ENCODE data around the gene RCAN2.

RCAN2 gene

DNA sequence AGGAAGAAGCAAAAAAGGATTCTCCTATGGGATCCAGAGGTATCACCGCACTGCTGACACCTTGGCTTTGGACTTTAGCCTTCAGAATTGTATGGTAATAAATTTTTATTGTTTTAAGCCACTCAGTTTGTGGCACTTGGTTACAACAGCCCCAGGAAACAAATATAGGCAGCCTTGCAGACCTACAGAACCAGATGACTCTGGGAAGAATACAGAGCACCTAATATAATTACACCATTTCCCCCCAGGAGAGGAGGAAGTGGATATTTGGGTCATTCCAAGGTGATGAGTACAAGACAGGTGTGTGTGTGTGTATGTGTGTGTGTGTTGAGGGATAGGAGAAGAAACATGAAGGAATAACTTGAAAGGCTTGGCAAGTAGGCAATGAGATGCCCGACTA is 236.3 kb downstream of the RCAN2 start:
- no peak for DNase-seq (ENCODE audit: low read depth)

- no peak for DNase-seq (ENCODE audit: low read depth)
Measured at GRCh38 chr6:46254331-46254730, 236.9 kb downstream of the RCAN2 start.

- DNase-seq (ENCODE audit: low read depth): no peak
Measured at GRCh38 chr6:46251583-46252339, 239.5 kb downstream of the RCAN2 start.

GRCh38 chr6:46248143-46248542 is 243.1 kb downstream of the RCAN2 start:
- no peak for DNase-seq (ENCODE audit: low read depth)

- DNase-seq (ENCODE audit: low read depth): no peak
Measured at GRCh38 chr6:46246727-46247126, 244.5 kb downstream of the RCAN2 start.

GRCh38 chr6:46246081-46246480 is 245.2 kb downstream of the RCAN2 start:
- no peak for DNase-seq (ENCODE audit: low read depth)

GRCh38 chr6:46244670-46245069 is 246.6 kb downstream of the RCAN2 start:
- no peak for DNase-seq (ENCODE audit: low read depth)

DNA sequence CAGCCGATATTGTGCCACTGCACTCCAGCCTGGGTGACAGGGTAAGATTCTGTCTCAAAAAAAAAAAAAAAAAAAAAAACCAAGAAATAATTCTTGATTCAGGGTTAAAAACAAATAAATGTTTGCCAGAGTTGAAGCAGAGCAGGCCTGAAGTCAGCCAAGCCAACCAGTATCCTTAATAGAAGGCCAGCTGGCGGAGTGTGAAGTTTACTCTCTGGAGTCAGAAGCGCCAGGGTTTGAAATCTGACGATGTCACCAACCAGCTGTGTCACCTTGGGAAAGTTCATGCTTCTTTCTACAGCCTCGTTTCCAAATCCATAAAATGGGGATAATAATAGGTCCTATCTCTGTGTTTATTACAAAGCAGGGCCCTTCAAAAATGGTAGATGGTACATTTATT is 247.5 kb downstream of the RCAN2 start:
- DNase-seq (ENCODE audit: low read depth): no peak

GRCh38 chr6:46242921-46243320 is 248.3 kb downstream of the RCAN2 start:
- no peak for DNase-seq (ENCODE audit: low read depth)

DNA sequence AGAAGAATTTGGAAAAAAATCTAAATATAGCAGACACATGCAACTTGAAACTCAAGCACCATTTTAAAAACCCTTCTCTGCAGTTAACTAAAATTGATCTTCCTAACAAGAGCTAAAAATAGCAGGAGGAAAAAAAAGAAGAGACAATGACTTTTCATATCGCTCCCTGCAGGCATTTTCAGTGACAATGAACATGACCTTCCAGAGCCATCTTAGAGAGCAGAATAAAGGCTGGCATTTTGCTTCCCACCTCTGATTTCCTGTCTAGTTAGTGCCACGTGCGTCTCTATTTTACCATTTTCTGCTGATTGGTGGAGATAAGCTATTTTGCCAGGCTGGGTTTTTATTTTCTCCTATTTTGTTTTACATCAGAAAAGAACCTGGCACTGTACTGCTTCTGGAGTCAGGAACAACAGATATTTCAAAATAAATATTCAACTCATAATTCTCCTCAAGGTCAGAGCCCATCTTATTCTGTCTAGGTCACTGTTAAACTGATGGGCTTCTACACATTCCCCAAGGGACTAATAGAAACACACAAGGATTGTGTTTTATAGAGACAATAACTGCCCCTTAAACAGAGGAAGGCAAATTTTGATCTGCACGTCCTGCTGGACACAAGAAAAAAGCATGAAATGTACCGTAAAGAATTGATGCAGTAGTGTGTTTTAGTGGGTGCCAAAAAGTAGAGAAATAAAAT is 250.2 kb downstream of the RCAN2 start:
- no peak for DNase-seq (ENCODE audit: low read depth)

DNA sequence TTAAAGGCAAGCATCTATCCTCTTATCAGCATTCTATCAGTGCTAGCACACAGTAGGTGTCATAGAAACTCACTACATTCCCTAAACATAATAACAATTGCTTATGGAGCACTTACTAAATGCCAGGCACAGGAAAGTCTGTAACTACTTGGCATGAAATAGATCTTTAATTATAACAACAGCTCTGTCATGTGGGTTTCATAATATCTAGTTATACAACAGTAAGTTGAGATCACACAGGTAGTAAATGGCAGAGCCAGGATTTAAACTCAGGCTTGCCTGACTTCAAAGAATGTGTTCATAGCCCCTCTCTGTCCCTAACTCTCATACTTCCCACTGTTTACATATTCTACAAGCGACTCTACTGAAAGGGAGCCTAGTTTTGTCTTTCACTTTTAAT is 254.5 kb downstream of the RCAN2 start:
- no peak for DNase-seq (ENCODE audit: low read depth)

- DNase-seq (ENCODE audit: low read depth): no peak
Measured at GRCh38 chr6:46235242-46235641, 256.0 kb downstream of the RCAN2 start.

GRCh38 chr6:46234700-46235099 is 256.5 kb downstream of the RCAN2 start:
- DNase-seq (ENCODE audit: low read depth): no peak

GRCh38 chr6:46234156-46234556 is 257.1 kb downstream of the RCAN2 start:
- no peak for DNase-seq (ENCODE audit: low read depth)

DNA sequence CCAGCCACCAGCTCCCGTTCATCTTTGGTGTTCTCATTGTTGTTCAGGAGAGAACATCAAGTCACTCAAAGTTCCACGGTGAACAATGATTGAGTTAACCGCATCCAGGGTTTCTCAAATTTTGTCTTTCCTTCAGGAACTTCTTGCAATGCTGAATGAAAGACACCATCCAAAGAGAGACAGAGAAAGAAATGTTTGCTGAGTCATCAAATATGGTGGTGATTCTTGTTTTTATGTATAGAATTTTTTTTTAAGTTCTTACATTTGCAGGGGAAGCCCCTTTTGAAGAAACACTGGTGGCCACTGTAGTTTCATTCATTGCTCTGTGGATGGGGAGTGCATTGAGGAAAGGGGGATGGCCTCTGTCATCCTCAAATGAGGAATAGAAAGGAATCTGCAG is 258.1 kb downstream of the RCAN2 start:
- DNase-seq (ENCODE audit: low read depth): no peak

DNA sequence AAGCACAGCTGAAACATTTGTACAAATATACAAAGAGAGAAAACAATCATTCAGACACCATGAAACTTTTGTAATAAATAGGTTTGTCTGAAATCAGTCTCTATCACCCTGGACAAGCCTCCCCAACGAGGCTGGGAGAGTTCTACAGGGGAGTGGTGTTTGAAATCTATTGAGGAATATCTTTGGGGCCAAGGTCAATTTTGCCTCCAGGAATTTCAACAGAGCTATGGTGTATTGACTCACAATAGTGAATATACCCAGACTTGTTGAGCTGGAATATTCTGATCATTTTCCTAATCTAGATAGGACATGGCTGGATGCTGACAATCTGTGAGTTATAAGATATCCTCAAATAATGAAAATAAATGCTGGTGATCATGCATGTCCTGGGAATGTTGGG is 269.0 kb downstream of the RCAN2 start:
- DNase-seq (ENCODE audit: low read depth): no peak

DNA sequence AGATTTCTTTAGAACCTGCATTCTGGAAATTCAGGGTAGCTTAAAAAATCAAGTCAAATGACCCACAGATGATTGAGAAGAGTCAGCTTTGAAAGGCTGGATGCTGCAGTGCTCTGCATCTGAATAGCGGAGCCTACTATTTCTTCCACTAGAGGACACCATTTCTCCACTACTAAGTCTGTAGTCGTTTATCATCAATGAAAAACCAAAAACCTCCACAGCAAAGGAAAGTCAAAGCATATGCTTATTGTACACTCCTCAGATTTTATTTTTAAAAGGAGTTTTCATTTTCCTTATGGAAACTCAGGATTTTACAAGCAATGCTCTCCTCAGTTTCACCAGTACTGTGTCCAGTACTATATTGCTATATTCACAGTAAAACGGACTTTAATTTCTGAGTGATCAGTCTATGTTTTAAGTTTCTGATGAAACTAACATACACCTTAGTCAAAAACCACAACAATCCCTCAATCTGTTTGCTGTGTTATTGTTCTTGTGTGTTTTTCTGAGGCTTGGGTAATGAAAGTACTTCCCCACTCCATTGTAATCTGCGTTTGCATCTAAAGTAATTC is 269.9 kb downstream of the RCAN2 start:
- DNase-seq (ENCODE audit: low read depth): no peak

- no peak for DNase-seq (ENCODE audit: low read depth)
Measured at GRCh38 chr6:46220352-46221221, 270.7 kb downstream of the RCAN2 start.

DNA sequence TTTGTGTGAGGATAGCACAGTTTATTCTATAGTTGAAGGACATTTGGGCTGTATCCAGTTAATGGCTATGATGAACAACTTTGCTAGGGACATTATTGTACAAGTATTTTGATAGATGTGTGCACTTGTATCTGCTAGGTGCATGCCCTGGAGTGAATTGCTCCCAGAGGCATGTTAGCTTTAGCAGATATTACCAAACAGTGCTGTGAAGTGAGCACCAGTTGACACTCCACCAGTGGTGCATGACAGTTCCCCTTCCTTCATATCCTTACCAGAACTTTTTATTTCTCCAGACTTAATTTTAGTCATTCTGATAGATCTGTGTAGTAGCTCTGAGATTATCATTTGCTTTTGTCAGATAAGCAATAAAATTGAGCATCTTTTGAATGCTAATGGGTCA is 271.6 kb downstream of the RCAN2 start:
- no peak for DNase-seq (ENCODE audit: low read depth)

- no peak for DNase-seq (ENCODE audit: low read depth)
Measured at GRCh38 chr6:46218457-46218856, 272.8 kb downstream of the RCAN2 start.

- no peak for DNase-seq (ENCODE audit: low read depth)
Measured at GRCh38 chr6:46217671-46218131, 273.5 kb downstream of the RCAN2 start.

DNA sequence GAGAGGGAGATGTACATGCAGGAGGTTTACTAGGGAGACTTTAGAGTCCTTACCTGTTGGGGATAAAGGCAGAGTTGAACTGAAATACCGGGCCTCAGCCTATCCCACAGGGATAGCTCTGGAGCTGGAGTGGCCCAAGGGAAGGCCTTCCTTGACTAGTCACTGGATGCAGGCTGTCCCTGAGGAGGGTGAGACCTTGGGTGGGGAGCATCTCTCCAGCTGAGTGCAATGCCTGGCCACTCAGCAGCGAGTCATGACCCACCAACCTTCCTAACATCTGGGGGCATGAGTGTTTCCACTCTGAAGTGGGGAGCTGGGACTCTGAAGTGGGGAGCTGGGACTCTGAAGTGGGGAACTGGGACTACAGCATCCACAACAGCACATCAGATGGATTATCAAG is 274.4 kb downstream of the RCAN2 start:
- no peak for DNase-seq (ENCODE audit: low read depth)
